ENCODE measurements around the gene PRDM13. TPM values are rescaled to one million over a fixed set of nuclear protein-coding genes. Genes with fewer than 3 reads are reported as not detected.
"Not testable (repeated sequence)": the region's sequence is repeated elsewhere in the genome, so short reads cannot be mapped to it uniquely, and the experiment has no call there.

The PRDM13 gene
- total RNA-seq, 1 donor from 2014 or later: not detected

DNA sequence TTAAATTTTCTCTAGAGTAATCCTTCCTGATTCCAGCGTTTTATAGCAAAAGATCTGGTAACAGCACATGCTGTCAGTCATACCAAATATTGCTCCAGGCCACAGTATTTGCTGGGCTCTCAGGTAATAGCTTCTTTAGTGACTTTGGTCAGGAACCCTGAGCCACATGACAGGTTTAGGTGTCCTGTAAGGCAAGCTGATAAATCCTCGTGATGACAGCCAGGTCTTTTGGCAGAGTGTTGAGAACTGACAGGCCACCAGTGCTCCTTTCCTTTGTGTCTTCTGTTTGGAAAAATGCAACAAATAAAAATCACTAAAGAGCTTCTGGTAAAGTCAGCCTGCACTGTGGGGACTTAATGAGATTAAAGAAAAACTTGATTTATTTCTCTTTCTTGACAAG lies 34.6 kb downstream of the PRDM13 start:
- no peaks in the 10 kb centered on the region for H3K4me1 Mint-ChIP-seq (ENCODE audit: unreplicated experiment)
- no peak overlapping the region for H3K27ac Mint-ChIP-seq
- no peak overlapping the region for H3K4me3 Mint-ChIP-seq
- H3K36me3 Mint-ChIP-seq: no peaks in the 10 kb centered on the region
- TF ChIP-seq, protein P1, sequence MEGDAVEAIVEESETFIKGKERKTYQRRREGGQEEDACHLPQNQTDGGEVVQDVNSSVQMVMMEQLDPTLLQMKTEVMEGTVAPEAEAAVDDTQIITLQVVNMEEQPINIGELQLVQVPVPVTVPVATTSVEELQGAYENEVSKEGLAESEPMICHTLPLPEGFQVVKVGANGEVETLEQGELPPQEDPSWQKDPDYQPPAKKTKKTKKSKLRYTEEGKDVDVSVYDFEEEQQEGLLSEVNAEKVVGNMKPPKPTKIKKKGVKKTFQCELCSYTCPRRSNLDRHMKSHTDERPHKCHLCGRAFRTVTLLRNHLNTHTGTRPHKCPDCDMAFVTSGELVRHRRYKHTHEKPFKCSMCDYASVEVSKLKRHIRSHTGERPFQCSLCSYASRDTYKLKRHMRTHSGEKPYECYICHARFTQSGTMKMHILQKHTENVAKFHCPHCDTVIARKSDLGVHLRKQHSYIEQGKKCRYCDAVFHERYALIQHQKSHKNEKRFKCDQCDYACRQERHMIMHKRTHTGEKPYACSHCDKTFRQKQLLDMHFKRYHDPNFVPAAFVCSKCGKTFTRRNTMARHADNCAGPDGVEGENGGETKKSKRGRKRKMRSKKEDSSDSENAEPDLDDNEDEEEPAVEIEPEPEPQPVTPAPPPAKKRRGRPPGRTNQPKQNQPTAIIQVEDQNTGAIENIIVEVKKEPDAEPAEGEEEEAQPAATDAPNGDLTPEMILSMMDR (conservative IDR thresholded peaks at IDR 0.05): no peak
- peaks cover 52% of the 10 kb centered on the region for H3K27me3 Mint-ChIP-seq
- no peak for DNase-seq (ENCODE audit: extremely low spot score, unreplicated experiment)
- peaks cover 7% of the 10 kb centered on the region for H3K9me3 Mint-ChIP-seq

DNA sequence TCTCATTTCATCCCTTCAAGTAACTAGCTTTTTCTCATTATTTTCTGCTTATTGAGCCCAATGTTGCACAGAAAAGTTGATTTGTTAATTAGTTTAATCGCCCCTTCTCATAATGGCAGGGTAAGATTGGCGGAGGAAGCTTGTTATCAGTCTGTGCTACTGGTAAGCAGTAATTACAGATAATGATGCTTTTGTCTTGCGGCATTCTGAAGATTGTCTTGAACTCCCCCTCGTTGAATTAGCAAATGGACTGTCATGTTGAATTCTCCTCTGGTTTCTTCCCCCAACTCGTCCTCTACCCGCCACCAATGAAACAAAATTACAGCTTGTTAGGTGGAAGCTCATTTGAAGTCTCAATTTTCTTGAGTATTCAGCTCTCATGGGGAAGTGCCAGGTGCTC lies 39.4 kb downstream of the PRDM13 start:
- Mint-ChIP-seq H3K4me1 (ENCODE audit: unreplicated experiment) (no peaks in the 10 kb centered on the region), H3K36me3 (no peaks in the 10 kb centered on the region), H3K27ac (no peak overlapping the region), H3K4me3 (no peak overlapping the region), H3K27me3 (peaks cover 55% of the 10 kb centered on the region), H3K9me3 (no peaks in the 10 kb centered on the region)
- TF ChIP-seq, protein P1 (conservative IDR thresholded peaks at IDR 0.05): no peak
- DNase-seq (ENCODE audit: extremely low spot score, unreplicated experiment): no peak

DNA sequence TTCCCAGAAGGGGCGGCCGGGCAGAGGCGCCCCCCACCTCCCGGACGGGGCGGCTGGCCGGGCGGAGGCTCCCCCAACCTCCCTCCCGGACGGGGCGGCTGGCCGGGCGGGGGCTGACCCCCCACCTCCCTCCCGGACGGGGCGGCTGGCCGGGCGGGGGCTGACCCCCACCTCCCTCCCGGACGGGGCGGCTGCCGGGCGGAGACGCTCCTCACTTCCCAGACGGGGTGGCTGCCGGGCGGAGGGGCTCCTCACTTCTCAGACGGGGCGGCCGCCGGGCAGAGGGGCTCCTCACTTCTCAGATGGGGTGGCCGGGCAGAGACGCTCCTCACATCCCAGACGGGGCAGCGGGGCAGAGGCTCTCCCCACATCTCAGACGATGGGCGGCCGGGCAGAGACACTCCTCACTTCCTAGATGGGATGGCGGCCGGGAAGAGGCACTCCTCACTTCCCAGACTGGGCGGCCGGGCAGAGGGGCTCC lies 43.5 kb downstream of the PRDM13 start:
- H3K27me3 Mint-ChIP-seq: peaks cover 33% of the 10 kb centered on the region
- not testable (repeated sequence) for H3K36me3 Mint-ChIP-seq; H3K4me1 Mint-ChIP-seq (ENCODE audit: unreplicated experiment); H3K9me3 Mint-ChIP-seq; H3K27ac Mint-ChIP-seq; DNase-seq (ENCODE audit: extremely low spot score, unreplicated experiment); H3K4me3 Mint-ChIP-seq

DNA sequence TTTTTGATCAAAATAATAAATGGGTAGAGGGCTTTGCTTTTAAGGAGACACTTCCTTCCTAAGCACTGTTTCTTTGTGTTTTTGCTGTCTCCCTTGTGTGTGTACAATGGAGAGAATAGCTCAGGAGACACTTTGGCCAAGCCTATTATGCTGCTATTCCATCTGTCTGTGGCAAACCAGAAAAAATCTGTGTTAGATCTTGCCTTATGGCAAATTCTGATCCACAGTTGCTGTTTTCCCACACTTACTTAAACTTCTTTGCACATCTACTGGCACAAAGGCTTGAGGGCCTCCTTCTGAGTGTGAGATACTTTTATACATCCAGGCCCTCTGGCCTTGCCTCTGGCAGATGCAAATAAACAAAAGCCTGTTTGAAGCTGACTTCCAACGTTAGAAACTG lies 53.6 kb downstream of the PRDM13 start:
- Mint-ChIP-seq H3K4me3 (no peak overlapping the region), H3K27ac (no peak overlapping the region), H3K27me3 (peaks cover 15% of the 10 kb centered on the region), H3K9me3 (no peaks in the 10 kb centered on the region), H3K36me3 (no peaks in the 10 kb centered on the region), H3K4me1 (ENCODE audit: unreplicated experiment) (no peaks in the 10 kb centered on the region)
- TF ChIP-seq, protein P1 (conservative IDR thresholded peaks at IDR 0.05): no peak
- no peak for DNase-seq (ENCODE audit: extremely low spot score, unreplicated experiment)

DNA sequence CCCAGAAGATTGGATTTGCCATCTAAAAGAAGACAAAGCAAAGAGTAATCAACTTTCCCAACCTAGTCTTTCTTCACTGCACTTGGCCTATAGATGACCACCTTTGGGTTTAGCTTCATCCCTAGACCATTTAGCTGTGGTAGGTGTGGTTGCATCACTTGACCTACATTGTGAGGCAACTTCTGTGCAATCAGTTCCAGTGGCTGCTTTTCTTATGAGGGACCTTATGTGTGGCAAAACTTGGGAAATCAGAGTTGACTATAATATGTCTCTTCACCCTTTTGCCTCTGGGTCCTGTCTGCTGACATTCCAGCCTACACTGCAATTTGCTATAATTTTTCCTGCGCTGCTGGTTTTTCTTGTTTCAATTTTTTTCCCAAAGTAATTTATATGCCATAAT lies 55.2 kb downstream of the PRDM13 start:
- H3K27me3 Mint-ChIP-seq: peaks cover 11% of the 10 kb centered on the region
- no peaks in the 10 kb centered on the region for H3K36me3 Mint-ChIP-seq
- H3K27ac Mint-ChIP-seq: no peak overlapping the region
- no peak for DNase-seq (ENCODE audit: extremely low spot score, unreplicated experiment)
- TF ChIP-seq, protein P1 (conservative IDR thresholded peaks at IDR 0.05): no peak
- H3K9me3 Mint-ChIP-seq: no peaks in the 10 kb centered on the region
- H3K4me1 Mint-ChIP-seq (ENCODE audit: unreplicated experiment): no peaks in the 10 kb centered on the region
- H3K4me3 Mint-ChIP-seq: no peak overlapping the region

DNA sequence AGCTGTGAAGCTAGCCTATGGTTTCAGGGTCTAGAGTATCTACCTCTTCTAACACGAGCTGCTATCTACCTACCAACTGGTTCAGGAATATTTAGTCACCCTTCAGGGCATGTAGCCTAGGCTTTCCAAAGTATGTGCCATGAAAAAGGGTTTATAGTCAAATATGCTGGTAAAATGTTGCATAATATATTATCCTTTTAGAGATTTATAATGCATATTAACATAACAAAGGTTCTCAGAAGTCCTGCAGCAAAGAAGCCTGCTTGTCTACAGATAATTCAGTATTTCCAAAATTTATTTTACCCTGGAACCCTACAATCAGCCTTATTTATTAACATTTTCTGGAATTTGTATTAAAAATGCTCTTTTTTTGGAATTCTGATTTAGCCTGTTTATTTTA lies 56.0 kb downstream of the PRDM13 start:
- Mint-ChIP-seq H3K27ac (no peak overlapping the region), H3K4me3 (no peak overlapping the region), H3K27me3 (peaks cover 11% of the 10 kb centered on the region), H3K36me3 (no peaks in the 10 kb centered on the region), H3K9me3 (no peaks in the 10 kb centered on the region), H3K4me1 (ENCODE audit: unreplicated experiment) (no peaks in the 10 kb centered on the region)
- TF ChIP-seq, protein P1 (conservative IDR thresholded peaks at IDR 0.05): no peak
- DNase-seq (ENCODE audit: extremely low spot score, unreplicated experiment): no peak

Other genes with a start within 250 kb of the PRDM13 start
- 7.3 and 7.5 TPM in 2 replicates for gene COQ3, start 212.6 kb upstream of the PRDM13 start, total RNA-seq (ENCODE audit: low replicate concordance)
- 86.7 and 151 TPM in 2 replicates for gene PNISR, start 181.5 kb upstream of the PRDM13 start, total RNA-seq (ENCODE audit: low replicate concordance)
- gene USP45, start 91.4 kb upstream of the PRDM13 start, total RNA-seq (ENCODE audit: low replicate concordance): 12.7 and 14.2 TPM in 2 replicates
- gene CCNC, start 38.2 kb upstream of the PRDM13 start, total RNA-seq (ENCODE audit: low replicate concordance): 52.0 and 61.2 TPM in 2 replicates

All from type B pancreatic cell (in vitro differentiated cells).